ENCODE results near the gene SS18L1. TPM values are rescaled to one million over a fixed set of nuclear protein-coding genes. Genes with fewer than 3 reads are reported as not detected.

The SS18L1 gene
- total and polyA plus RNA-seq, 2 donors = 8.8 to 18.0 TPM

GRCh38 chr20:62159839-62160238 is 16.3 kb downstream of the SS18L1 start:
- 84% methylated on average over 14 of the region's 14 CpGs for WGBS
- no peak for DNase-seq (ENCODE audit: extremely low spot score)
- Histone ChIP-seq H3K36me3 (ENCODE audit: insufficient read depth) (peaks cover 2% of the 10 kb centered on the region), H3K4me3 (ENCODE audit: low read depth, low read length) (no peak overlapping the region), H3K27ac (ENCODE audit: low read depth) (no peak overlapping the region), H3K4me1 (ENCODE audit: insufficient read depth) (no peaks in the 10 kb centered on the region)

GRCh38 chr20:62160253-62160652 is 16.7 kb downstream of the SS18L1 start:
- WGBS = 93% methylated on average over 9 of the region's 9 CpGs
- Histone ChIP-seq H3K4me3 (ENCODE audit: low read depth, low read length) (no peak overlapping the region), H3K36me3 (ENCODE audit: insufficient read depth) (peaks cover 2% of the 10 kb centered on the region), H3K4me1 (ENCODE audit: insufficient read depth) (no peaks in the 10 kb centered on the region), H3K27ac (ENCODE audit: low read depth) (no peak overlapping the region)
- DNase-seq (ENCODE audit: extremely low spot score) = no peak

- DNase-seq (ENCODE audit: extremely low spot score) = no peak
- no peaks in the 10 kb centered on the region for H3K4me1 ChIP-seq (ENCODE audit: insufficient read depth)
- WGBS = 91% methylated on average over 17 of the region's 17 CpGs
- H3K36me3 ChIP-seq (ENCODE audit: insufficient read depth) = peaks cover 2% of the 10 kb centered on the region
- no peak overlapping the region for H3K4me3 ChIP-seq (ENCODE audit: low read depth, low read length)
- H3K27ac ChIP-seq (ENCODE audit: low read depth) = no peak overlapping the region
Measured at GRCh38 chr20:62160876-62161275, 17.3 kb downstream of the SS18L1 start.

DNA sequence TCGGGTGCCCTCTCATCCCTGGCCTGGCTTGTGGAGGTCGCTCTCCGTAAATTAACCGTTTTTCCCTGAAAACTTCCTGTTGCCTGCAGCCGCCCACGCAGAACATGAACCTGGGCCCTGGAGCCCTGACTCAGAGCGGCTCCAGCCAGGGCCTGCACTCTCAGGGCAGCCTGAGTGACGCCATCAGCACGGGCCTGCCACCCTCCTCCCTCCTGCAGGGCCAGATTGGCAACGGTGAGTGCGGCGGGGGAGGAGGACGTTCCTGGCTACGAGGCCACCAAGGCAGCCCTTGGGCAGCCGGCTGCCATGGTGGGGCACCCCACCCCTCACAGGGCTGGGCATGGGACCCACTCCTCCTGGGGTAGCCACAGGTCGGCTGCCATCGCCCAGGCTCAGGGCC is 17.8 kb downstream of the SS18L1 start:
- 84% methylated on average over 17 of the region's 17 CpGs for WGBS
- DNase-seq (ENCODE audit: extremely low spot score) = no peak
- no peak overlapping the region for H3K4me3 ChIP-seq (ENCODE audit: low read depth, low read length)
- H3K36me3 ChIP-seq (ENCODE audit: insufficient read depth) = peaks cover 2% of the 10 kb centered on the region
- no peaks in the 10 kb centered on the region for H3K4me1 ChIP-seq (ENCODE audit: insufficient read depth)
- no peak overlapping the region for H3K27ac ChIP-seq (ENCODE audit: low read depth)

DNA sequence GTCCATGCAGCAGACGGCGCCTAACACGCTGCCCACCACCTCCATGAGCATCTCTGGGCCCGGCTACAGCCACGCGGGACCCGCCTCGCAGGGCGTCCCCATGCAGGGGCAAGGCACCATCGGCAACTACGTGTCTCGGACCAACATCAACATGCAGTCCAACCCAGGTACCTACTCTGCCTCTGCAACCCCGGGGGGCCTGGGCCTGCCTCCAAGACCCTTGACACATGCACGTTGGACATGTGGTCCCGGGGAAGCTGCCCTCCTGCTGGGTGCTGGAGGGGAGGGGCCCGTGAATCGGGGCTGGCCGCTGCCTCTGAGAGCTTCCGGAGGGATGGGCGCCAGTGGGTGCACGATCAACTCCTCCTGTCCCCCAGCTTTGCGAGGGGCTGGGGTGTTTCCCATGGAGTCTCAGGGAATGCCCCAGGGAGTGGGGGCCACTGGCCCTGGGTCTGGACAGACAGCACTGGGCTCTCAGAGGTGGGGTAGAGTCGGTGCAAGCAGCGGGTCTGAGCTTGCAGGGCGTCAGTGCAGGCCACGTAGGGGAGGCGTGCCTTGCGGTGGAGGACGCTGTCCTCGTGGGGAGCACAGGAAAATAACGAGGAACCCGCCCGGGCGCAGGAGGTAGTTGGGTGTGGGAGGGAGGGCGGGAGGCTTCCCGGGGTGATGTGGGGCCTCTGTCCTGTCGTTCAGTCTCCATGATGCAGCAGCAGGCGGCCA is 19.4 kb downstream of the SS18L1 start:
- 92% methylated on average over 38 of the region's 38 CpGs for WGBS
- H3K27ac ChIP-seq (ENCODE audit: low read depth) = no peak overlapping the region
- no peak overlapping the region for H3K4me3 ChIP-seq (ENCODE audit: low read depth, low read length)
- no peaks in the 10 kb centered on the region for H3K4me1 ChIP-seq (ENCODE audit: insufficient read depth)
- DNase-seq (ENCODE audit: extremely low spot score) = no peak
- H3K36me3 ChIP-seq (ENCODE audit: insufficient read depth) = peaks cover 4% of the 10 kb centered on the region

DNA sequence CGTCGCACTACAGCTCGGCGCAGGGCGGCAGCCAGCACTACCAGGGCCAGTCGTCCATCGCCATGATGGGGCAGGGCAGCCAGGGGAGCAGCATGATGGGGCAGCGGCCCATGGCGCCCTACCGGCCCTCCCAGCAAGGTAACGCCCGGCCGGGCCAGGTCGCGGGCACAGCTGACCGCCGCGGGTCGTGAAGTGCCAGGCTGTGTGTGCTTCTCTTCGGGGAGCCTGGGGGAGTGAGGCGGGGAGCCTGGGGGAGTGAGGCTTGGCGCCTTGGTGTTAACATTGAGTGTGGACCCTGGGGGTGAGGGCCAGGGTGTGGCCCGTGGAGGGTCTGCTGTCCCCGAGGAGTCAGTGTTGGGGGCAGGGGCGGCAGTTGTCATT is 19.9 kb downstream of the SS18L1 start:
- 93% methylated on average over 25 of the region's 25 CpGs for WGBS
- no peak overlapping the region for H3K27ac ChIP-seq (ENCODE audit: low read depth)
- peaks cover 4% of the 10 kb centered on the region for H3K36me3 ChIP-seq (ENCODE audit: insufficient read depth)
- no peak overlapping the region for H3K4me3 ChIP-seq (ENCODE audit: low read depth, low read length)
- no peaks in the 10 kb centered on the region for H3K4me1 ChIP-seq (ENCODE audit: insufficient read depth)
- no peak for DNase-seq (ENCODE audit: extremely low spot score)

- no peak overlapping the region for H3K27ac ChIP-seq (ENCODE audit: low read depth)
- H3K36me3 ChIP-seq (ENCODE audit: insufficient read depth) = peaks cover 4% of the 10 kb centered on the region
- 94% methylated on average over 29 of the region's 29 CpGs for WGBS
- no peak for DNase-seq (ENCODE audit: extremely low spot score)
- H3K4me3 ChIP-seq (ENCODE audit: low read depth, low read length) = no peak overlapping the region
- no peaks in the 10 kb centered on the region for H3K4me1 ChIP-seq (ENCODE audit: insufficient read depth)
Measured at GRCh38 chr20:62163986-62164762, 20.6 kb downstream of the SS18L1 start.

DNA sequence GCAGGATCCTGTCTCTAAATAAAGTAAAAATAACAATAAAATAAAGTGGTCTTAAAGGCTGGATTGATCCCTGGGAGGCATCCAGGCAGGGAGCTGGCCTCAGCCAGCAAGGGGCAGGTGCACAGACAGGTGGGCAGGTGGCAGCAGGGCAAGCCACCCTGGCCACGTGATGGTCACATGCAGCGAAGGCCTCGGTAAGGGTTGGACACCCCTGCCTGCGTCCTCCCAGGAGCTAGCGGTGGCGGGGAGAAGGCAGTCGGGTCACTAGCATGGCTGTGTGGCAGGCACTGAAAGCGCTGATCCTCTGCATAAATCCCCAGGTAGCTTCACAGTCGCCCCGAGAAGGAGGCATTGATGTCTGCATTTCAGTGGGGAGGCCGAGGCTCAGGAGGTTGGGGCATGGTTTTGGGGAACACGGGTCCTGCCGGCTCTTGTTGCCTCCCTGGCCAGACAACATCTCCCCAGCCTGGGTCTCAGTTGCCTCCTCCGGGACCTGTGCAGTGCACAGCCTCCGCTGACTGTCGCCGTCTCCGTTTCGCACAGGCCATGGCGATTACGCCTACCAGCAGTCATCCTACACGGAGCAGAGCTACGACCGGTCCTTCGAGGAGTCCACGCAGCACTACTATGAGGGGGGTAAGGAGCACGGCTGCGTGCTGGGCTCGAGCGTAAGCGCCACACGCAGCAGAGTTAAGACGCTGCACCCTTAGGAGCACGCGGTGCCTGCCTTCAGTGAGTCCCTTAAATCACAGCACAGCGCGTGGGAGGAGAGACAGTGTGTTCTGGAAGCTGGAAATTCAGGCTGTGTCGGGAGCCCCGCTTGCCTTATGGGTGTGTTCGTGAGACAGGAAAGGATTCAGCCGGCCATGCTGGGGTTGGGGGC is 21.6 kb downstream of the SS18L1 start:
- Histone ChIP-seq H3K4me3 (ENCODE audit: low read depth, low read length) (no peak overlapping the region), H3K36me3 (ENCODE audit: insufficient read depth) (peaks cover 4% of the 10 kb centered on the region), H3K4me1 (ENCODE audit: insufficient read depth) (no peaks in the 10 kb centered on the region), H3K27ac (ENCODE audit: low read depth) (no peak overlapping the region)
- DNase-seq (ENCODE audit: extremely low spot score) = no peak
- WGBS = 96% methylated on average over 41 of the region's 41 CpGs

DNA sequence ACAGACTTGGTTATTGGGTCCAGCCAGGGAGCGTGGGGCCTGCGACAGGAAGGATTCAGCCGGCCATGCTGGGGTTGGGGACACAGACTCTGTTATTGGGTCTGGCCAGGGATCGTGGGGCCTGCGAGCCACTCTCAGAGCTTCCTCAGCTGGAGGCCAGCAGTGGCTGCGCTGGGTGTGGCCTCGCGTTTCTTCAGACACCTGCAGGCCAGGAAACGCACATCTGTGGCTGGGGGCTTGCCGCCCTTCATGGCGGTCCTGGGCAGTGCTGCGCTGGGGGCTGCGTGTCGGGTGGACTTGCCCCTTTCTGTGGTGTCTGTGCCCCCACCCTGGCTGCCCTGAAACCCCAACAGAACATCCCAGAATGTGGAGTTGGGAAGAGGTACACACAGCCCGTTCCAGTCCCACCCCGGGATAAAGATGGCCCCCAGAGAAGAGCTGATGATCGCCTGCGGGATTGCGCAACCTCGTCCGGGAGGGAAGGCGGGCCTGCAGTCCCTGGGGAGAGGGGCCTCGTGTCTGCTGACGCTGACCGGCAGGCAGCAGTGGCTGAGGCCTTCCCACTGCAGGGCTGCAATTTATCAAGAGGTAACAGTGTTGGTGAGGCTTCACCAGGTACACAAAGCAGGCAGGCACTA is 22.3 kb downstream of the SS18L1 start:
- 85% methylated on average over 25 of the region's 25 CpGs for WGBS
- Histone ChIP-seq H3K4me3 (ENCODE audit: low read depth, low read length) (no peak overlapping the region), H3K36me3 (ENCODE audit: insufficient read depth) (peaks cover 4% of the 10 kb centered on the region), H3K27ac (ENCODE audit: low read depth) (no peak overlapping the region), H3K4me1 (ENCODE audit: insufficient read depth) (no peaks in the 10 kb centered on the region)
- no peak for DNase-seq (ENCODE audit: extremely low spot score)

GRCh38 chr20:62167474-62167873 is 23.9 kb downstream of the SS18L1 start:
- H3K36me3 ChIP-seq (ENCODE audit: insufficient read depth) = peaks cover 4% of the 10 kb centered on the region
- no peak overlapping the region for H3K4me3 ChIP-seq (ENCODE audit: low read depth, low read length)
- WGBS = 82% methylated on average over 6 of the region's 6 CpGs
- DNase-seq (ENCODE audit: extremely low spot score) = no peak
- no peaks in the 10 kb centered on the region for H3K4me1 ChIP-seq (ENCODE audit: insufficient read depth)
- H3K27ac ChIP-seq (ENCODE audit: low read depth) = no peak overlapping the region

- peaks cover 4% of the 10 kb centered on the region for H3K36me3 ChIP-seq (ENCODE audit: insufficient read depth)
- no peaks in the 10 kb centered on the region for H3K4me1 ChIP-seq (ENCODE audit: insufficient read depth)
- 78% methylated on average over 4 of the region's 4 CpGs for WGBS
- no peak overlapping the region for H3K27ac ChIP-seq (ENCODE audit: low read depth)
- no peak overlapping the region for H3K4me3 ChIP-seq (ENCODE audit: low read depth, low read length)
- no peak for DNase-seq (ENCODE audit: extremely low spot score)
Measured at GRCh38 chr20:62168061-62168460, 24.5 kb downstream of the SS18L1 start.

- no peak for DNase-seq (ENCODE audit: extremely low spot score)
- Histone ChIP-seq H3K4me1 (ENCODE audit: insufficient read depth) (no peaks in the 10 kb centered on the region), H3K4me3 (ENCODE audit: low read depth, low read length) (no peak overlapping the region), H3K27ac (ENCODE audit: low read depth) (no peak overlapping the region), H3K36me3 (ENCODE audit: insufficient read depth) (peaks cover 4% of the 10 kb centered on the region)
- WGBS = 96% methylated on average over 23 of the region's 23 CpGs
Measured at GRCh38 chr20:62168890-62169435, 25.4 kb downstream of the SS18L1 start.

- H3K36me3 ChIP-seq (ENCODE audit: insufficient read depth) = peaks cover 3% of the 10 kb centered on the region
- WGBS = 95% methylated on average over 9 of the region's 9 CpGs
Measured at GRCh38 chr20:62170536-62170935, 27.0 kb downstream of the SS18L1 start.

More at GRCh38 chr20:62170536-62170935, 27.0 kb downstream of the SS18L1 start:
- no peak for DNase-seq (ENCODE audit: extremely low spot score)
- Histone ChIP-seq H3K4me3 (ENCODE audit: low read depth, low read length) (no peak overlapping the region), H3K4me1 (ENCODE audit: insufficient read depth) (no peaks in the 10 kb centered on the region), H3K27ac (ENCODE audit: low read depth) (no peak overlapping the region)
